NCI-H1694 treated with DMSO at 0.1 percent for 48 hours (cell line): ENCODE results near the gene CGB8.
"Not testable (repeated sequence)": the region's sequence is repeated elsewhere in the genome, so short reads cannot be mapped to it uniquely, and the experiment has no call there.

Source experiments
- DNase-seq: peaks from one replicate; lab custom pipeline; 2025; lab: John Stamatoyannopoulos, UW

CGB8 gene

DNA sequence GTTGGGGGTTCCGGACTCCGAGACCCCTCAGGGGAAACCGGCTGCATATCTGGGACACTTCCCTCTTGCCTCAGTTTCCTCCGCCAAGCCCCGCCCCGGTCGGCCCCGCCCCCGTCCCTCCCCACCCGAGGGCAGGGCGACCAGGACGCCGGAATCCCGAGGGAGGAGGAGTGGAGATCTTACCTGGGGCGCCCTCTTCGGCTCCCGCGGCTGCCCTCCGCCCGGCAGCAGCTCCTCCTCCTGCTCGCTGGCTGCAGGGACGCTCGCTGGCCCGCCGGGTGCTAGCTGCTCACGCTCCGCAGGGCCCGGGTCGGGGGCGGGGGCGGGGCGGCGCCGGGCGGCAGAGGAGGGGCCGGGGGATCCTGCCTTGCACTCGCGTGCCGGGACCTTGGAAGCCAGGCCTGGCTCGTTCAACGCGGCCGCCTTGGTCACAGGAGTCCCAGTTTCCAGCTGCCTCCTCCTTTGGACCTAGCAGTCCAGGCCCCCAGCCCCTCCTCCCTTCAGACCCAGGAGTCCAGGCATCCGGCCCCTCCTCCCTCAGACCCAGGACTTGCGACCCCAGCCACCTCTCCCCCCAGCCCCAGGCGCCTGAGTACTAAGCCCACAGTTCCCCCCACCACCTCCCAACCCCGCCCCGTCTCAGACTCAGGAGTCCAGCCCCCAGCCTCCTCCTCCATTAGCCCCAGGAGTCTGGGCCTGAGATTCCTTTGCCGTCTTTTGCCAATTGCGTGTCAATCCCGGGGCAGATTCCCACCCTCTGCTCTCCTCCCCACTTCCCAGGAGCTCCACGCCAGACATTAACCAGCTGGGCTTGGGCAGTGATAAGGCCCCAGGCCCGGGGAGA, 16.1 kb upstream of the CGB8 start, which contains the start of gene NTF4:
TSS of gene NTF4 (minus strand) at position 51 of the 844 bp plus-strand sequence. CDS start 2,821 bp downstream, outside the sequence.
- DNase-seq = no peak

DNA sequence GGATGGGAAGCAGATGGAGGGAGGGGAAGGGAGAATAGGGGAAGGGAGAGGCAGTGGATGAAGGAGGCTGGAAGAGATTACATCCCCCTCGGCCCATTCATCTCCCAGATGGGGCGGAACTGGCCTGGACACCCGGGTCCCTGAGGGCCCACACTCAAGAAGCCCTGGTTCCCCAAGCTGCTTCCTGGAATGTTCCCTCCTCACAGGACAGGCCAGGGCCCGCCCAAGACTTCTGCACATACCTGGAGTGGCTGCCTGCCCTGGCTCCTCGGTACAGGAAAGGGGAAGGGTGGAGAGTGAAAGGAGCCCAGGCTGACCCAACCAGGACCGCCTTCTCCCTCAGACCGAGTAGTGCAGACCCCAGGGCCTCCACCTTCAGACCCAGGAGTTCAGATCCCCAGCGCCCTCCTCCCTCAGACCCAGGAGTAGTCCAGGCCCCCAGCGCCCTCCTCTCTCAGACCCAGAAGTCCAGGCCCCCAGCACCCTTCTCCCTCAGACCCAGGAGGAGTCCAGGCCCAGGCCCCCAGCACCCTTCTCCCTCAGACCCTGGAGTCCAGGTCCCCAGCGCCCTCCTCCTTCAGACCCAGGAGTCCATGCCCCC, 15.2 kb upstream of the CGB8 start:
- DNase-seq = no peak

DNA sequence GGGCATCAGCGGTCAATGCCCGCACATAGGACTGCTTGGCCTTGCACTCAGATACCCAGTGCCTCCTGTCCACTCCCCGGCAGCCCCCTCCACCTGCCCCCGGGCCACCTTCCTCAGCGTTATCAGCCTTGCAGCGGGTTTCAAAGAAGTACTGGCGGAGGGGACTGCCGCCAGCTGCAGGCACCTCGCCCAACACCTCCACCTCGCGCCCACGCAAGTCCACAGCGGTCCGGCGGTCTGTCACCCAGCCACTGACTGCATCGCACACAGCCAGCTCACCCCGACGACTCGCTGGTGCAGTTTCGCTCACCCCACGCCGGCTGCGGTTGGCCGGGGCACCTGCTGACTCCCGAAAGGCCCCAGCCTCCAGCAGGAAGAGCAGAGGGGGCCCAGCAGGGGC, 12.5 kb upstream of the CGB8 start:
- DNase-seq = no peak

DNA sequence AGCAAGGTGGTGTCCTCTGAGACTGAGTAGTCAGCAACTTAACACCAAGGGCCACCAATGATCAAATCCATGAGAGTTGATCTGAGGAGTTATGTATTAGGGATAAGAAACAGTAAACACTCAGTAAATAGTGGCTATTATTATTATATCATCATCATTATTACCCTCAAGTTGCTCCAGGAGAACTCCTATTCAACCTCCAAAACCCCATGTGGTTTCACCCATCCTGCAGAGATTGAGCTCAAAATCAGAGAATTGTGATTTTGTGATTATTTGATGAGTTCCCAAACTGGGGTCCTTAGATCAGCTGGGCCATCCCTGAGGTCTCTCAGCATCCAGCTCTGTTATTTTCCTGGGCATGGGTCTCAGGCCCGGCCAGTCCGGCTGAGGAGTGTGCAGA, 12.1 kb upstream of the CGB8 start:
- DNase-seq = no peak

DNA sequence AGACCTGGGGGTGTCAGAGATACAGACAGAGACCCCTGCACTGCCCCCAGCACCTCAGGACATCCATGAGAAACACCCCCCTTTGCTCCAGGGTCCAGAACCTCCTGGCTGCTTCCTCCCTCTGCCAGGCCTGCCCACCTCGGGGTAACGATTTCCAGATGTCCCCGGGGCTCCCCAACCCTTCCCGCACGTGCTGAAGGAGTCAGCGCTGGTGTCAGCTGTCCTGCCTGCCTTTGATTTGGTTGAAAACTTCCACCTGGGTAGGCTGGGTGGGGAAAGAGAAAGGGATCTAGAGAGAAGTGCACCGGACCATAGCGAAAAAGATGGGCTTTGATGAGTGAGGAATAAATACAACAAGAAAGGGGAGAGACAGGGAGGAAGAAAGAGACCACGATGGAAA, 10.1 kb upstream of the CGB8 start:
- DNase-seq = no peak

DNA sequence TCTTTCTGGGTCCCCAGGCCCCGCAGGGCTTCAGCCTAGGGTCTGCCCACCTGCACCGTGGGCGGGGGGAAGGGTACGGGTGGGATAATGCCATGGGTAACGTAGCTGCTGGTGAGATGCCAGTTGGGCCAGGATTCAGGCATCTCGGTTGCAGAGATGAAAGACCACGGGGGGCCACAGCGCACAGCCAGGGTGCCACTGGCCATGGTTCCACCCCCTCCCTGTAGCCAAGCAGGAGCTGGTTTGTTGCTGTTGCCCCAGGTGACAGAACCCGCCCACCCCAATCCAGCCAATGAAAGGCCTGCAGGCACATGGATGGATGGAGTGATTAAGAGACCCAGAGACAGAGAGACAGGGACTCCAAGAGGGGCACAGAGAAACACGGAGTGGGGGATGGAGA, 9.7 kb upstream of the CGB8 start:
- DNase-seq = no peak

DNA sequence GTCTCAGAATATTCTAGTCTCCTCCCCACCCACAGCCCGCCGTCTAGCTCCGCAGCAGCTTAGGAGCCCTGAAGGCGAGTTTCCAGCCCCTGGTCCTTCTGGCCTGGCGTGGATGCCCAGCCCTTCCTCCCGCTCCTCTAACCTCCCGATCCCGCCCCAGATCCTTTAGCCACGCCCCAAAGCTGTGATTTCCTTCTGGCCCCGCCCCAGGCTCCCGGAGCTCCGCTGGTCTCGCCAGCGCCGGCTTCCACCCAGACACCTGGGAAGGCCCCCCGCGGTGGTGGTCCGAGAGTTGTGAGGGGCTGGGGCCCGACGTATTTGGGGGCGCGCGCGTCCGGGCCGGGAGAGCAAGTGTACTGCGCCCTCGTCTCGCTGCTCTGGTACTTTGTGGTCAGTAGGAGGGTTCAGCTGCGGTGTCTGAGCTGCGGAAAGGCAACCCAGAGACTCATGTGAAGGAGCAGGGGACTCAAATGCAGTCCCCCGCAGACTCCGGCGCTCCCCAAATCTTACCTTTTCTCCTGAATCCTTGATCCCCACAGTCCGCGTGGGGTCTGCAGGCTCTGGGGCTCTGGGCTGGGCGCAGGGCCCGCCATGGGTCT, 8.8 kb upstream of the CGB8 start, which contains the start of gene CGB7:
TSS of gene CGB7 (minus strand) at position 114 of the 599 bp plus-strand sequence. CDS start 2,374 bp downstream, outside the sequence.
- DNase-seq = no peak

DNA sequence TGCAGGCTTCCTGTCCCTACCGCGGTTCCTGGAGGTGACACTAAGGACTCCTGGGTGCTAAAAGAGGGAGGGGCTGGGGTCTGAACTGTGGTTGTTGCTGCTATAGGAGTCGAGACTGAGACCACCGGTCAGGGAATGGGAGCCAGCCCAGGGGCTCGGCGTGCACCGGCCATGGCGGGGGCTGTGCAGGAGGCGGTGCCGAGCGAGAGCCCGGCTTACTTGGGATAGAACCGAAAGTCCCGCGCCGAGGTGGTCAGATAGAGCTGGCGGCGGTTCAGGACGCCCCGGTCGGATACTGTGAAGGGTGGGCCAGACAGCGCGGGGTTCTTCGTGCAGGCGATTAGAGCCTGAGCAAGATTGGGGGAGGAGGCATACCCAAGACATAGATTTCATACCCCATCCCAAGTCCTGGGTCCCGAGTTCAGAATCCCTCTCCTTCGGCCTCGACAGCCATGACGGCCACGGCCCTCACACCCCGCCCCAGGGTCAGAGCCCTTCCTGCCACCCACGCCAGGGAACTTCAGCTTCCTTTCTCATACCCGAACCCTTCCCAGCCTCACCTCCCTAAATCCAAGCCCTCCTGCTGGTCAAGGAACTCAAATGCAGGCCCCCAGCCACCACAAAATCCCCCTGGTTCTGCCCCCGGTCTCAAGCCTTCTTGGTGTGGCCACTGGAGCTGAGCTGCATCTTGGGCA, 8.1 kb upstream of the CGB8 start:
- not testable (repeated sequence) for DNase-seq

DNA sequence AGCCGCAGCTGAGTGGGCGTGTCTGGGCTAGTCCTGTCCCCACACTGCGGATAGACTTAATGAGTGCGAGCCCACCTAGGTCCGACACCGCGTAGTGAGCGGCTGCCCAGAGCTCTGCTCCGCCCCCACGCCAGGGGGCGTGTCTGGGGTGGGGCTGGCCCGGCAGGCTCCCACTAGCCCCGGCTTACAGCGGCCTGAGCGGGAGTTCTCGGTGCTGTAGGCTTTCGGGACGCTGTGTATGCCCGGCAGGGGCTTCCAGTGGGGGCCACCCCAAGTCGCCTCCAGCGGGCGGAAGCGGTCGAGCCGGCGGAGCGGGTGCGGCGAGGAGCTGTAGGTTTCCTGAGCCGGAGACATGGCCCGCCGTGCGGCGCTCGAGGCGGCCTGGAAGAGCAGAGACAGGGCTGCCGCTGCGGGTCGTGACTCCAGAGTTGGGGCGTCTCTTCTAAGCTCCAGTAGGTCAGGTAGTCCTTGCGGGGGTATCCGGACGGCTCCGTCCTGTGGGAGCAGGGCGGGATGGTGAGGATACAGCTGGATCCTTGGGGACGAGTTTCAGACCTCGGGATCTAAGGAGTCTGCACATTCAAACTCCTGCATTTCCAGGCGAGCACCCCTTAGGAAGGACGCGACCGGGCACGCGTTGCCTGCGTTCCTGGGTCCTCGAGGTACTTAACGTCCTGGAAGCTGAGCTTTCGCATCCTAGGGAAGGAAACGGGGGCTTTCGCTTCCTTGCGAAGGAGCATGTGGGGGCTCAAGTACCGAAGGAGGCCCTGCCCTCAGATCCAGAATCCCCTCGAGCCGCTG, 7.4 kb upstream of the CGB8 start:
- no peak for DNase-seq

DNA sequence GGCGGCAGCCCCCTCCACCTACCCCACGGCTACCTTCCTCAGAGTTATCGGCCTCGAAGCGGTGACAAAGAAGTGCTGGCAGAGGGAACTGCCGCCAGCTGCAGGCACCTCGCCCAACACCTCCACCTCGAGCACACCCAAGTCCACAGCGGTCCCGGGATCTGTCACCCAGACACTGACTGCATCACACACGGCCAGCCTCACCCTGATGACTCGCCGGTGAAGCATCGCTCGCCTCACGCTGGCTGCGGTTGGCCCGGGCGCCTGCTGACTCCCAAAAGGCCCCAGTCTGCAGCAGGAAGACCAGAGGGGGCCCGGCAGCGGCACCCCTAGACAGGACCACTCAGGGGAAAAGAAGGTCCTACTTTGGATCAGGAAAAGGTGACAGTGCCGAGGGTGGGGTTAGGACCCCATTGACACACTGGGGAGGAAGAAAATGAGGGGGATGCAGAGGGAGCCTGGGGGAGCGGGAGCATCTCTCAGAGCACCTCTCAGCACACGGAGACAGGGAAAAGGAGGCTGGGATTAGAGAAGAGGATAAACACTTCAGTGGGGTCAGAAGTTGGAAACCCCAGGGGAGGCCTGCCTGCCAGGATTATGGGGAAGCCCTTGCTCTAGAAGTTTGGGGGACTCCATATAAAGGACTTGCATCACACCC, 1.6 kb upstream of the CGB8 start:
- not testable (repeated sequence) for DNase-seq

DNA sequence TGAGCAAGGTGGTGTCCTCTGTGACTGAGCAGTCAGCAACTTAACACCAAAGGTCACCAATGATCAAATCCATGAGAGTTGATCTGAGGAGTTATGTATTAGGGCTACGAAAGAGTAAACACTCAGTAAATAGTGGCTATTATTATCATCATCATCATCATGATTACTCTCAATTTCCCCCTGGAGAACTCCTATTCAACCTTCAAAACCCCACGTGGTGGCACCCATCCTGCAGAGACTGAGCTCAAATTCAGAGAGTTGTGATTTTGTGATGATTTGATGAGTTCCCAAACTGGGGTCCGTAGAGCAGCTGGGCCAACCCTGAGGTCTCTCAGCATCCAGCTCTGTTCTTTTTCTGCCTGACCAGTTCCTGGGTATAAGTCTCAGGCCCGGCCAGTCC, 923 bp upstream of the CGB8 start:
- DNase-seq = not testable (repeated sequence)

DNA sequence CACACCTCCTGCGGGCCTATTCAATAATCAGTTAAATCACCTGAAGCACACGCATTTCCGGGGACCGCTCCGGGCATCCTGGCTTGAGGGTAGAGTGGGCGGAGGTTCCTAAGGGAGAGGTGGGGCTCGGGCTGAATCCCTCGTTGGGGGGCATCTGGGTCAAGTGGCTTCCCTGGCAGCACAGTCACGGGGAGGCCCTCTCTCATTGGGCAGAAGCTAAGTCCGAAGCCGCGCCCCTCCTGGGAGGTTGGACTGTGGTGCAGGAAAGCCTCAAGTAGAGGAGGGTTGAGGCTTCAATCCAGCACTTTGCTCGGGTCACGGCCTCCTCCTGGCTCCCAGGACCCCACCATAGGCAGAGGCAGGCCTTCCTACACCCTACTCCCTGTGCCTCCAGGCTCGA, 5.4 kb downstream of the CGB8 start, which contains the start of gene CGB5:
TSS of gene CGB5 (plus strand) at position 301 of the 400 bp plus-strand sequence. CDS start 362 bp downstream, outside the sequence.
- not testable (repeated sequence) for DNase-seq

DNA sequence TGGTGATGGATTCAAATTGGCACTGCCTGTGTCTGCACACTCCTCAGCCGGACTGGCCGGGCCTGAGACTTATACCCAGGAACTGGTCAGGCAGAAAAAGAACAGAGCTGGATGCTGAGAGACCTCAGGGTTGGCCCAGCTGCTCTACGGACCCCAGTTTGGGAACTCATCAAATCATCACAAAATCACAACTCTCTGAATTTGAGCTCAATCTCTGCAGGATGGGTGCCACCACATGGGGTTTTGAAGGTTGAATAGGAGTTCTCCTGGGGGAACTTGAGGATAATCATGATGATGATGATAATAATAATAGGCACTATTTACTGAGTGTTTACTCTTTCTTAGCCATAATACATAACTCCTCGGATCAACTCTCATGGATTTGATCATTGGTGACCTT, 6.2 kb downstream of the CGB8 start:
- not testable (repeated sequence) for DNase-seq

DNA sequence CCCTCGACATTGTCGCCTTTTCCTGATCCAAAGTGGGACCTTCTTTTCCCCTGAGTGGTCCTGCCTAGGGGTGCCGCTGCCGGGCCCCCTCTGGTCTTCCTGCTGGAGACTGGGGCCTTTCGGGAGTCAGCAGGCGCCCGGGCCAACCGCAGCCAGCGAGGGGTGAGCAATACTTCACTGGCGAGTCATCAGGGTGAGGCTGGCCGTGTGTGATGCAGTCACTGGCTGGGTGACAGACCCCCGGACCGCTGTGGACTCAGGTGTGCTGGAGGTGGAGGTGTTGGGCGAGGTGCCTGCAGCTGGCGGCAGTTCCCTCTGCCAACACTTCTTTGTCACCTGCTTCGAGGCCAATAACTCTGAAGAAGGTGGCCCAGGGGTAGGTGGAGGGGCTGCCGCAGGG, 6.7 kb downstream of the CGB8 start:
- DNase-seq = no peak

DNA sequence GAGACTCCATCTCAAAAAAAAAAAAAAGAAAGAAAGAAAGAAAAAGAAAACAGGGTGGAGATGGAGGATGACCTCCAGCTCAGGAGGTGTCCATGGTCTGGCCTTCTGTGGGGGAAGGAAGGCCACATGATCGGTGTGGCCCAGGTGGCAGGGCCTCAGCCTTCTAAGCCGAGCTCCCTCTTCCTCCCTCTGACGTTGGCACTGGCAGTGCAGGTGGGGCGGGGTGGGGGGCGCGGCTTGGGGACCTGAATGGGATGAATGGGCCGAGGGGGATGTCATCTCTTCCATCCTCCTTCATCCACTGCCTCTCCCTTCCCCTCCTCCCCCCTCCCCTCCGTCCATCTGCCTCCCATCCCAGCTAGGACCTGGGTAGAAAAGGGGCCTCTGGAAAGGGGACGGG, 9.2 kb downstream of the CGB8 start:
- DNase-seq = not testable (repeated sequence)

DNA sequence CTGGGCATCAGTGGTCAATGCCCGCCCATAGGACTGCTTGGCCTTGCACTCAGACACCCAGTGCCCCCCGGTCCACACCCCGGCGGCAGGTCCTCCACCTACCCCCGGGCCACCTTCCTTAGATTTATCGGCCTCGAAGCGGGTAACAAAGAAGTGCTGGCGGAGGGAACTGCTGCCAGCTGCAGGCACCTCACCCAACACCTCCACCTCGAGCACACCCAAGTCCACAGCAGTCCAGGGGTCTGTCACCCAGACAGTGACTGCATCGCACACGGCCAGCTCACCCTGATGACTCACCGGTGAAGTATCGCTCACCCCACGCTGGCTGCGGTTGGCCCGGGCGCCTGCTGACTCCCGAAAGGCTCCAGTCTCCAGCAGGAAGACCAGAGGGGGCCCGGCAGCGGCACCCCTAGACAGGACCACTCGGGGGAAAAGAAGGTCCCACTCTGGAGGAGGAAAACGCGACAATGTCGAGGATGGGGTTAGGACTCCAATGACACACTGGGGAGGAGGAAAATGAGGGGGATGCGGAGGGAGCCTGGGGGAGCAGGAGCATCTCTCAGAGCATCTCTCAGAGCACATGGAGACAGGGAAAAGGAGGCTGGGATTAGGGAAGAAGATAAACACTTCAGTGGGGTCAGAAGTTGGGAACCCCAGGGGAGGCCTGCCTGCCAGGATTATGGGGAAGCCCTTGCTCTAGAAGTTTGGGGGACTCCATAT, 10.2 kb downstream of the CGB8 start:
- not testable (repeated sequence) for DNase-seq

DNA sequence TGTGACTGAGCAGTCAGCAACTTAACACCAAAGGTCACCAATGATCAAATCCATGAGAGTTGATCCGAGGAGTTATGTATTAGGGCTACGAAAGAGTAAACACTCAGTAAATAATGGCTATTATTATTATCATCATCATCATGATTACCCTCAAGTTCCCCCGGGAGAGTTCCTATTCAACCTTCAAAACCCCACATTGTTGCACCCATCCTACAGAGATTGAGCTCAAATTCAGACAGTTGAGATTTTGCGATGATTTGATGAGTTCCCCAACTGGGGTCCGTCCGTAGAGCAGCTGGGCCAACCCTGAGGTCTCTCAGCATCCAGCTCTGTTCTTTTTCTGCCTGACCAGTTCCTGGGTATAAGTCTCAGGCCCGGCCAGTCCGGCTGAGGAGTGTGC, 10.8 kb downstream of the CGB8 start:
- not testable (repeated sequence) for DNase-seq

DNA sequence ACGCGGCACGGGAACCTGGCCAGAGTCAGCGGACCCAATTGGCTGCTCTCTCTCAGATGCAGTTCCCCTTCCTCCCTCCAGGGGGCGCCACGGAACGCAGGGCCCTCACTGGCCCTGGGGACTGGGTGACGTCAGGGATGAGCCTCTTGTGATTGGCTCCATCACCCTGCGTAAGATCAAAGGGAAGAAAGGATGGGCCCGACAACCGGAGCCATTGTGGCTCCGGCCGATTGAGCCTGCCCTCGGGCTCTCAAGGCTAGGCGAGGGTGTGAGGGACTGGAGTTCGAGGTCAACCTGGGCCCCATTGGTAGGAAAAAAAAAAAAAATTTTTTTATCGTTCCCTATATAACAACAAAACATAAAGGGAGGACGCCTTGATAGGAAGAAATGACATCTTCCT, 12.1 kb downstream of the CGB8 start, which contains the start of gene CGB1:
TSS of gene CGB1 (minus strand) at position 81 of the 400 bp plus-strand sequence. CDS start 184 bp downstream, outside the sequence.
- peak; percentile 89 for DNase-seq

DNA sequence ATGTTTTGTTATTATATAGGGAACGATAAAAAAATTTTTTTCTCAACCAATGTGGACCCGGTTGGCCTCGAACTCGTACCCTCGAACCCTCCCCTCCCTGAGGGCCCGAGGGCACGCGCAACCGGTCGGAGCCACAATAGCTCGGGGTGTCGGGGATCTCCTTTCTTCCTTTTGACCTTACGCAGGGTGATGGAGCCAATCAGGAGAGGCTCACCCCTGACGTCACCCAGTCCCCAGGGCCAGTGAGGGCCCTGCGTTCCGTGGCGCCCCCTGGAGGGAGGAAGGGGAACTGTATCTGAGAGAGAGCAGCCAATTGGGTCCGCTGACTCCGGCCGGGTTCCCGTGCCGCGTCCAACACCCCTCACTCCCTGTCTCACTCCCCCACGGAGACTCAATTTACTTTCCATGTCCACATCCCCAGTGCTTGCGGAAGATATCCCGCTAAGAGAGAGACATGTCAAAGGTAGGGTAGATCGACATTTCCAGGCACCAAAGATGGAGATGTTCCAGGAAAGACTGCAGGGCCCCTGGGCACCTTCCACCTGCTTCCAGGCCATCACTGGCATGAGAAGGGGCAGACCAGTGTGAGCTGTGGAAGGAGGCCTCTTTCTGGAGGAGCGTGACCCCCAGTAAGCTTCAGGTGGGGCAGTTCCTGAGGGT, 17.1 kb downstream of the CGB8 start, which contains the start of gene CGB2:
TSS of gene CGB2 (plus strand) at position 249 of the 660 bp plus-strand sequence. CDS start at position 455, 206 bp downstream.
- DNase-seq = peak; percentile 88
